MM.1S (cell line): ENCODE measurements around the gene ERF.

Experiments
- EZH2 ChIP-seq: fragments of 300-600 bp; sonication (generic); optimal IDR thresholded peaks from 2 replicates; pipeline ENCODE3; 2017; ENCODE audit warnings: low read depth, mild to moderate bottlenecking, antibody characterized with exemption, low read length, mixed read lengths
- EZH2phosphoT487 ChIP-seq: fragments of 300-600 bp; sonication (generic); IDR thresholded peaks from 2 replicates; pipeline ENCODE4 v1.6.1; 2018; ENCODE audit warnings: antibody characterized with exemption, low read length
- TF ChIP-seq, protein P1 (sequence below): fragments of 300-600 bp; sonication (generic); IDR thresholded peaks from 2 replicates; pipeline ENCODE4 v1.5.1; 2016; ENCODE audit warnings: antibody characterized with exemption, low read length, mixed read lengths

DNA sequence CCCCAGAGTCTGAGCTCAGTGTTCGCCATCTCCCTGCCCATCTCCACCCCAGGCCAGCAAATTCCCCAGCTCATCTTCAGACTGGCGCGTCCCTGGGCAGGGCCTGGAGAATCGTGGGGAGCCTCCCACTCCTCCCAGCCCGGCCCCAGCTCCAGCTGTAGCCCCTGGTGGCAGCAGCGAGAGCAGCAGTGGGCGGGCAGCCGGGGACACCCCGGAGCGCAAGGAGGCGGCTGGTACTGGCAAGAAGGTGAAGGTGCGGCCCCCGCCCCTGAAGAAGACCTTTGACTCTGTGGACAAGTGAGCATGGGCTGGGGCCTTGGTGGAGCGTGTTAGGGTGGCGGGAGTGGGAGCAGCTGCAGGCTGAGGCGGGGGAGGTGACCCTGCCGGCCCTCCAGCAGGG, 38.6 kb upstream of the ERF start:
- TF ChIP-seq, protein P1, sequence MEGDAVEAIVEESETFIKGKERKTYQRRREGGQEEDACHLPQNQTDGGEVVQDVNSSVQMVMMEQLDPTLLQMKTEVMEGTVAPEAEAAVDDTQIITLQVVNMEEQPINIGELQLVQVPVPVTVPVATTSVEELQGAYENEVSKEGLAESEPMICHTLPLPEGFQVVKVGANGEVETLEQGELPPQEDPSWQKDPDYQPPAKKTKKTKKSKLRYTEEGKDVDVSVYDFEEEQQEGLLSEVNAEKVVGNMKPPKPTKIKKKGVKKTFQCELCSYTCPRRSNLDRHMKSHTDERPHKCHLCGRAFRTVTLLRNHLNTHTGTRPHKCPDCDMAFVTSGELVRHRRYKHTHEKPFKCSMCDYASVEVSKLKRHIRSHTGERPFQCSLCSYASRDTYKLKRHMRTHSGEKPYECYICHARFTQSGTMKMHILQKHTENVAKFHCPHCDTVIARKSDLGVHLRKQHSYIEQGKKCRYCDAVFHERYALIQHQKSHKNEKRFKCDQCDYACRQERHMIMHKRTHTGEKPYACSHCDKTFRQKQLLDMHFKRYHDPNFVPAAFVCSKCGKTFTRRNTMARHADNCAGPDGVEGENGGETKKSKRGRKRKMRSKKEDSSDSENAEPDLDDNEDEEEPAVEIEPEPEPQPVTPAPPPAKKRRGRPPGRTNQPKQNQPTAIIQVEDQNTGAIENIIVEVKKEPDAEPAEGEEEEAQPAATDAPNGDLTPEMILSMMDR: no peak
- no peak for TF ChIP-seq EZH2
- TF ChIP-seq EZH2phosphoT487: no peak
